Measurements from ENCODE around the gene SLC11A2.
"Not testable (repeated sequence)": the region's sequence is repeated elsewhere in the genome, so short reads cannot be mapped to it uniquely, and the experiment has no call there.

The SLC11A2 gene

GRCh38 chr12:50955288-50955687, 70.9 kb downstream of the SLC11A2 start:
- no peaks in the 10 kb centered on the region for H3K9me3 ChIP-seq (ENCODE audit: low read depth, low read length)
- DNase-seq (ENCODE audit: low read depth, low spot score): no peak
- no peak overlapping the region for H3K4me3 ChIP-seq
- H3K9ac ChIP-seq (ENCODE audit: insufficient read length): no peak overlapping the region
- no peak for TF ChIP-seq EZH2 (IDR thresholded peaks at IDR 0.05)
- no peak for TF ChIP-seq FOXP2 (optimal IDR thresholded peaks at IDR 0.05; ENCODE audit: control extremely low read depth, extremely low read length, insufficient read depth)
- no peak for TF ChIP-seq POLR2AphosphoS5 (IDR thresholded peaks at IDR 0.05; ENCODE audit: borderline replicate concordance, low read depth, low read length)
- no peak overlapping the region for H3K27ac ChIP-seq
- H3K36me3 ChIP-seq (ENCODE audit: insufficient read depth, low read length): no peaks in the 10 kb centered on the region

- H3K9me3 ChIP-seq (ENCODE audit: low read depth, low read length); H3K9ac ChIP-seq (ENCODE audit: insufficient read length); DNase-seq (ENCODE audit: low read depth, low spot score); H3K27ac ChIP-seq; H3K4me3 ChIP-seq; H3K36me3 ChIP-seq (ENCODE audit: insufficient read depth, low read length): not testable (repeated sequence)
Observed at GRCh38 chr12:50954789-50955188, 71.4 kb downstream of the SLC11A2 start.

- H3K4me3 ChIP-seq: no peak overlapping the region
- H3K36me3 ChIP-seq (ENCODE audit: insufficient read depth, low read length): no peaks in the 10 kb centered on the region
Observed at GRCh38 chr12:50953047-50953446, 73.1 kb downstream of the SLC11A2 start.

GRCh38 chr12:50952510-50952909, 73.7 kb downstream of the SLC11A2 start, which contains the start of gene HIGD1C:
TSS of gene HIGD1C (plus strand) at chr12:50952544. CDS start at chr12:50953999, 1,455 bp downstream.
- no peak within 1 kb of the TSS for H3K9ac ChIP-seq (ENCODE audit: insufficient read length)
- TF ChIP-seq POLR2AphosphoS5 (IDR thresholded peaks at IDR 0.05; ENCODE audit: borderline replicate concordance, low read depth, low read length): no peak
- no peak for TF ChIP-seq EZH2 (IDR thresholded peaks at IDR 0.05)
- TF ChIP-seq FOXP2 (optimal IDR thresholded peaks at IDR 0.05; ENCODE audit: control extremely low read depth, extremely low read length, insufficient read depth): no peak
- DNase-seq (ENCODE audit: low read depth, low spot score): no peak
- no peaks in the 10 kb centered on the region for H3K9me3 ChIP-seq (ENCODE audit: low read depth, low read length)
- H3K4me3 ChIP-seq: no peak within 1 kb of the TSS
- no peak within 1 kb of the TSS for H3K27ac ChIP-seq
- H3K36me3 ChIP-seq (ENCODE audit: insufficient read depth, low read length): no peaks in the 10 kb centered on the region

More at GRCh38 chr12:50953047-50953446, 73.1 kb downstream of the SLC11A2 start:
- no peaks in the 10 kb centered on the region for H3K9me3 ChIP-seq (ENCODE audit: low read depth, low read length)
- no peak overlapping the region for H3K9ac ChIP-seq (ENCODE audit: insufficient read length)
- no peak for DNase-seq (ENCODE audit: low read depth, low spot score)
- no peak for TF ChIP-seq EZH2 (IDR thresholded peaks at IDR 0.05)
- TF ChIP-seq POLR2AphosphoS5 (IDR thresholded peaks at IDR 0.05; ENCODE audit: borderline replicate concordance, low read depth, low read length): no peak
- TF ChIP-seq FOXP2 (optimal IDR thresholded peaks at IDR 0.05; ENCODE audit: control extremely low read depth, extremely low read length, insufficient read depth): no peak
- H3K27ac ChIP-seq: no peak overlapping the region

- Histone ChIP-seq H3K4me3 (no peak overlapping the region), H3K9me3 (ENCODE audit: low read depth, low read length) (no peaks in the 10 kb centered on the region), H3K9ac (ENCODE audit: insufficient read length) (no peak overlapping the region), H3K27ac (no peak overlapping the region), H3K36me3 (ENCODE audit: insufficient read depth, low read length) (no peaks in the 10 kb centered on the region)
- no peak for TF ChIP-seq POLR2AphosphoS5 (IDR thresholded peaks at IDR 0.05; ENCODE audit: borderline replicate concordance, low read depth, low read length)
- TF ChIP-seq FOXP2 (optimal IDR thresholded peaks at IDR 0.05; ENCODE audit: control extremely low read depth, extremely low read length, insufficient read depth): no peak
- no peak for TF ChIP-seq EZH2 (IDR thresholded peaks at IDR 0.05)
- no peak for DNase-seq (ENCODE audit: low read depth, low spot score)
Observed at GRCh38 chr12:50951112-50951511, 75.1 kb downstream of the SLC11A2 start.

GRCh38 chr12:50949801-50950302, 76.3 kb downstream of the SLC11A2 start:
- Histone ChIP-seq H3K27ac (no peak overlapping the region), H3K4me3 (no peak overlapping the region), H3K9ac (ENCODE audit: insufficient read length) (no peak overlapping the region), H3K9me3 (ENCODE audit: low read depth, low read length) (no peaks in the 10 kb centered on the region), H3K36me3 (ENCODE audit: insufficient read depth, low read length) (no peaks in the 10 kb centered on the region)
- no peak for TF ChIP-seq EZH2 (IDR thresholded peaks at IDR 0.05)
- no peak for TF ChIP-seq POLR2AphosphoS5 (IDR thresholded peaks at IDR 0.05; ENCODE audit: borderline replicate concordance, low read depth, low read length)
- no peak for TF ChIP-seq FOXP2 (optimal IDR thresholded peaks at IDR 0.05; ENCODE audit: control extremely low read depth, extremely low read length, insufficient read depth)
- DNase-seq (ENCODE audit: low read depth, low spot score): no peak

- Histone ChIP-seq H3K4me3 (no peak overlapping the region), H3K9ac (ENCODE audit: insufficient read length) (no peak overlapping the region), H3K9me3 (ENCODE audit: low read depth, low read length) (no peaks in the 10 kb centered on the region), H3K36me3 (ENCODE audit: insufficient read depth, low read length) (no peaks in the 10 kb centered on the region), H3K27ac (no peak overlapping the region)
- no peak for TF ChIP-seq FOXP2 (optimal IDR thresholded peaks at IDR 0.05; ENCODE audit: control extremely low read depth, extremely low read length, insufficient read depth)
- TF ChIP-seq POLR2AphosphoS5 (IDR thresholded peaks at IDR 0.05; ENCODE audit: borderline replicate concordance, low read depth, low read length): no peak
- no peak for TF ChIP-seq EZH2 (IDR thresholded peaks at IDR 0.05)
- no peak for DNase-seq (ENCODE audit: low read depth, low spot score)
Observed at GRCh38 chr12:50948798-50949197, 77.4 kb downstream of the SLC11A2 start.

- H3K4me3 ChIP-seq: no peak overlapping the region
- DNase-seq (ENCODE audit: low read depth, low spot score): no peak
- TF ChIP-seq FOXP2 (optimal IDR thresholded peaks at IDR 0.05; ENCODE audit: control extremely low read depth, extremely low read length, insufficient read depth) (no peak), POLR2AphosphoS5 (IDR thresholded peaks at IDR 0.05; ENCODE audit: borderline replicate concordance, low read depth, low read length) (no peak), EZH2 (IDR thresholded peaks at IDR 0.05) (no peak)
- no peak overlapping the region for H3K27ac ChIP-seq
- no peaks in the 10 kb centered on the region for H3K9me3 ChIP-seq (ENCODE audit: low read depth, low read length)
- H3K9ac ChIP-seq (ENCODE audit: insufficient read length): no peak overlapping the region
- no peaks in the 10 kb centered on the region for H3K36me3 ChIP-seq (ENCODE audit: insufficient read depth, low read length)
Observed at GRCh38 chr12:50947933-50948626, 78.1 kb downstream of the SLC11A2 start.

GRCh38 chr12:50937653-50938052, 88.5 kb downstream of the SLC11A2 start:
- H3K36me3 ChIP-seq (ENCODE audit: insufficient read depth, low read length): no peaks in the 10 kb centered on the region
- no peaks in the 10 kb centered on the region for H3K9me3 ChIP-seq (ENCODE audit: low read depth, low read length)
- no peak overlapping the region for H3K4me3 ChIP-seq
- H3K9ac ChIP-seq (ENCODE audit: insufficient read length): no peak overlapping the region
- DNase-seq (ENCODE audit: low read depth, low spot score): no peak
- no peak overlapping the region for H3K27ac ChIP-seq
- TF ChIP-seq FOXP2 (optimal IDR thresholded peaks at IDR 0.05; ENCODE audit: control extremely low read depth, extremely low read length, insufficient read depth) (no peak), POLR2AphosphoS5 (IDR thresholded peaks at IDR 0.05; ENCODE audit: borderline replicate concordance, low read depth, low read length) (no peak), EZH2 (IDR thresholded peaks at IDR 0.05) (no peak)
